Panc1 (cell line): ENCODE data around the gene S100A12.

ENCODE experiments used
- POLR2AphosphoS5 ChIP-seq: IDR thresholded peaks from 2 replicates; pipeline ENCODE4 v1.6.1; 2012; ENCODE audit warnings: mild to moderate bottlenecking, low read depth, low read length, moderate library complexity
- REST ChIP-seq, 2 experiments: IDR thresholded peaks; 2 replicates each; pipeline ENCODE4 v1.6.1; 2011 to 2012; ENCODE audit warnings: low read depth in 2 of 2, control low read depth in 1 of 2, low read length in 1 of 2, mild to moderate bottlenecking in 1 of 2, moderate library complexity in 1 of 2; ENCODE audit not compliant: insufficient read depth in 1 of 2
- TCF7L2 ChIP-seq: IDR thresholded peaks from 2 replicates; pipeline ENCODE4 v1.6.1; 2011; ENCODE audit warnings: mild to moderate bottlenecking, low read depth, low read length, inconsistent platforms
- TF ChIP-seq, protein P1 (sequence below): fragments of 450-650 bp; IDR thresholded peaks from 2 replicates; pipeline ENCODE4 v1.5.1; 2017; ENCODE audit warnings: mild to moderate bottlenecking

GRCh38 chr1:153397924-153398651 lies 22.7 kb upstream of the S100A12 start:
- no peak for TF ChIP-seq TCF7L2
- TF ChIP-seq, protein P1, sequence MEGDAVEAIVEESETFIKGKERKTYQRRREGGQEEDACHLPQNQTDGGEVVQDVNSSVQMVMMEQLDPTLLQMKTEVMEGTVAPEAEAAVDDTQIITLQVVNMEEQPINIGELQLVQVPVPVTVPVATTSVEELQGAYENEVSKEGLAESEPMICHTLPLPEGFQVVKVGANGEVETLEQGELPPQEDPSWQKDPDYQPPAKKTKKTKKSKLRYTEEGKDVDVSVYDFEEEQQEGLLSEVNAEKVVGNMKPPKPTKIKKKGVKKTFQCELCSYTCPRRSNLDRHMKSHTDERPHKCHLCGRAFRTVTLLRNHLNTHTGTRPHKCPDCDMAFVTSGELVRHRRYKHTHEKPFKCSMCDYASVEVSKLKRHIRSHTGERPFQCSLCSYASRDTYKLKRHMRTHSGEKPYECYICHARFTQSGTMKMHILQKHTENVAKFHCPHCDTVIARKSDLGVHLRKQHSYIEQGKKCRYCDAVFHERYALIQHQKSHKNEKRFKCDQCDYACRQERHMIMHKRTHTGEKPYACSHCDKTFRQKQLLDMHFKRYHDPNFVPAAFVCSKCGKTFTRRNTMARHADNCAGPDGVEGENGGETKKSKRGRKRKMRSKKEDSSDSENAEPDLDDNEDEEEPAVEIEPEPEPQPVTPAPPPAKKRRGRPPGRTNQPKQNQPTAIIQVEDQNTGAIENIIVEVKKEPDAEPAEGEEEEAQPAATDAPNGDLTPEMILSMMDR, result no peak
- no peak for TF ChIP-seq POLR2AphosphoS5
- no peak for TF ChIP-seq REST (IDR thresholded peaks at IDR 0.05; ENCODE audit: insufficient read depth in 1 of 2, low read depth in 2 of 2, low read length in 1 of 2)
